ENCODE data around the gene NEK6.

DNA sequence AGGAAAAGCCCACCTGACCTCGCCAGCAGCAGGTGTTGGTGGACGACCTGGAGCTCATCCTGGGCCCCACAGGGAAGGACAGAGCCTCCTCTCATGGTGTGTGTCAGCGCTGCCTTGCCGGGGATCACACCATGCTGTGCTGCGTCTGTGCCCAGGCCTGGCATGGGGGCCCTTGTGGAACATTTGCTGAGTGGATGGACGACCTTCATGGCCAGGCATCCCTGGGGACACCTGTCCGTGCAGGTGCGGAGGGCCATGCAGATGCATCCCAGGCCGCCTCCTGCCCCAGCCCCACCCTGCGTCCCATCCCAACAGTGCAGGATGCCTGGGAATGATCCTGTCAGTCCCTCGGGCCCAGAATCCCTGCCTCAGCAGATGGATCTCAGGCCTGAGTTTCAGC lies 73.8 kb downstream of the NEK6 start:
- TF ChIP-seq POLR2A (IDR thresholded peaks at IDR 0.05; ENCODE audit: low read depth, low read length) = peak; percentile 51; the same call in 1 of the 2 replicates
- TF ChIP-seq, protein P1, sequence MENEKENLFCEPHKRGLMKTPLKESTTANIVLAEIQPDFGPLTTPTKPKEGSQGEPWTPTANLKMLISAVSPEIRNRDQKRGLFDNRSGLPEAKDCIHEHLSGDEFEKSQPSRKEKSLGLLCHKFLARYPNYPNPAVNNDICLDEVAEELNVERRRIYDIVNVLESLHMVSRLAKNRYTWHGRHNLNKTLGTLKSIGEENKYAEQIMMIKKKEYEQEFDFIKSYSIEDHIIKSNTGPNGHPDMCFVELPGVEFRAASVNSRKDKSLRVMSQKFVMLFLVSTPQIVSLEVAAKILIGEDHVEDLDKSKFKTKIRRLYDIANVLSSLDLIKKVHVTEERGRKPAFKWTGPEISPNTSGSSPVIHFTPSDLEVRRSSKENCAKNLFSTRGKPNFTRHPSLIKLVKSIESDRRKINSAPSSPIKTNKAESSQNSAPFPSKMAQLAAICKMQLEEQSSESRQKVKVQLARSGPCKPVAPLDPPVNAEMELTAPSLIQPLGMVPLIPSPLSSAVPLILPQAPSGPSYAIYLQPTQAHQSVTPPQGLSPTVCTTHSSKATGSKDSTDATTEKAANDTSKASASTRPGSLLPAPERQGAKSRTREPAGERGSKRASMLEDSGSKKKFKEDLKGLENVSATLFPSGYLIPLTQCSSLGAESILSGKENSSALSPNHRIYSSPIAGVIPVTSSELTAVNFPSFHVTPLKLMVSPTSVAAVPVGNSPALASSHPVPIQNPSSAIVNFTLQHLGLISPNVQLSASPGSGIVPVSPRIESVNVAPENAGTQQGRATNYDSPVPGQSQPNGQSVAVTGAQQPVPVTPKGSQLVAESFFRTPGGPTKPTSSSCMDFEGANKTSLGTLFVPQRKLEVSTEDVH (IDR thresholded peaks at IDR 0.05; ENCODE audit: low read depth, partially characterized antibody) = no peak

Measured in GM12878 (cell line).